ENCODE data around the gene DNAH8.
"Not testable (repeated sequence)": the region's sequence is repeated elsewhere in the genome, so short reads cannot be mapped to it uniquely, and the experiment has no call there.

The DNAH8 gene

GRCh38 chr6:38715016-38715689 lies at the start of gene DNAH8:
Gene DNAH8 (plus strand): TSS chr6:38715311. CDS start chr6:38722810, 7,499 bp downstream.
- no peak for DNase-seq

GRCh38 chr6:38671885-38672467 lies 43.1 kb upstream of the DNAH8 start:
- DNase-seq = peak; percentile 58

- peak; percentile 19 for DNase-seq
These were observed 41.5 kb upstream of the DNAH8 start for GRCh38 chr6:38673397-38674165.

- no peak for DNase-seq
These were observed 38.7 kb upstream of the DNAH8 start for GRCh38 chr6:38676236-38676973.

- DNase-seq = no peak
These were observed 38.1 kb upstream of the DNAH8 start for GRCh38 chr6:38676974-38677544.

- DNase-seq = no peak
These were observed 36.8 kb upstream of the DNAH8 start for GRCh38 chr6:38678178-38678760.

- DNase-seq = no peak
These were observed 35.4 kb upstream of the DNAH8 start for GRCh38 chr6:38679668-38680067.

GRCh38 chr6:38681850-38682249 lies 33.3 kb upstream of the DNAH8 start:
- DNase-seq = no peak

- DNase-seq = no peak
These were observed 30.9 kb upstream of the DNAH8 start for GRCh38 chr6:38684237-38684636.

- DNase-seq = no peak
These were observed 30.2 kb upstream of the DNAH8 start for GRCh38 chr6:38684904-38685303.

GRCh38 chr6:38686270-38687042 lies 28.7 kb upstream of the DNAH8 start:
- DNase-seq = no peak

GRCh38 chr6:38687043-38687353 lies 28.1 kb upstream of the DNAH8 start:
- no peak for DNase-seq

- no peak for DNase-seq
These were observed 27.6 kb upstream of the DNAH8 start for GRCh38 chr6:38687549-38687948.

- no peak for DNase-seq
These were observed 26.5 kb upstream of the DNAH8 start for GRCh38 chr6:38688579-38689087.

- DNase-seq = no peak
These were observed 19.7 kb upstream of the DNAH8 start for GRCh38 chr6:38695227-38695900.

- no peak for DNase-seq
These were observed 19.2 kb upstream of the DNAH8 start for GRCh38 chr6:38695933-38696332.

- DNase-seq = no peak
These were observed 18.8 kb upstream of the DNAH8 start for GRCh38 chr6:38696345-38696744.

- no peak for DNase-seq
These were observed 17.3 kb upstream of the DNAH8 start for GRCh38 chr6:38697846-38698245.

- not testable (repeated sequence) for DNase-seq
These were observed 15.4 kb upstream of the DNAH8 start for GRCh38 chr6:38699702-38700101.

- no peak for DNase-seq
These were observed 13.6 kb upstream of the DNAH8 start for GRCh38 chr6:38701551-38701950.
